Subcutaneous abdominal adipose tissue (tissue), 5 donors: ENCODE data around the gene DAPK2.

ENCODE experiments used
- H3K27ac ChIP-seq: one replicate; pipeline ENCODE4 v1.7.0; 2013; ENCODE audit warnings: low read depth, mild to moderate bottlenecking, inconsistent platforms, low read length, moderate library complexity
- H3K27me3 ChIP-seq, 5 donors: one replicate each; pipeline ENCODE4 v1.7.0; 2013; ENCODE audit warnings: low read length in 5 of 5, inconsistent platforms in 1 of 5; ENCODE audit not compliant: control insufficient read depth in 5 of 5, insufficient read depth in 4 of 5
- H3K36me3 ChIP-seq, 5 donors: one replicate each; pipeline ENCODE4 v1.7.0; 2013; ENCODE audit warnings: low read length in 5 of 5; ENCODE audit not compliant: control insufficient read depth in 5 of 5, insufficient read depth in 5 of 5
- H3K4me1 ChIP-seq, 5 donors: one replicate each; pipeline ENCODE4 v1.7.0; 2013; ENCODE audit warnings: low read length in 5 of 5, mild to moderate bottlenecking in 3 of 5, moderate library complexity in 1 of 5; ENCODE audit not compliant: control insufficient read depth in 5 of 5, insufficient read depth in 5 of 5
- H3K4me3 ChIP-seq, 5 donors: one replicate each; pipeline ENCODE4 v1.7.0; 2013; ENCODE audit warnings: low read length in 5 of 5, low read depth in 1 of 5
- H3K9ac ChIP-seq, 5 donors: one replicate each; pipeline ENCODE4 v1.7.0; 2013; ENCODE audit warnings: low read length in 5 of 5, mild to moderate bottlenecking in 4 of 5, moderate library complexity in 3 of 5
- H3K9me3 ChIP-seq, 5 donors: one replicate each; pipeline ENCODE4 v1.7.0; 2013; ENCODE audit warnings: low read length in 5 of 5; ENCODE audit not compliant: control insufficient read depth in 5 of 5
- donor health status: healthy.
- donor health status: healthy.
- donor health status: healthy.
- donor health status: healthy.
- donor health status: healthy.

The DAPK2 gene

DNA sequence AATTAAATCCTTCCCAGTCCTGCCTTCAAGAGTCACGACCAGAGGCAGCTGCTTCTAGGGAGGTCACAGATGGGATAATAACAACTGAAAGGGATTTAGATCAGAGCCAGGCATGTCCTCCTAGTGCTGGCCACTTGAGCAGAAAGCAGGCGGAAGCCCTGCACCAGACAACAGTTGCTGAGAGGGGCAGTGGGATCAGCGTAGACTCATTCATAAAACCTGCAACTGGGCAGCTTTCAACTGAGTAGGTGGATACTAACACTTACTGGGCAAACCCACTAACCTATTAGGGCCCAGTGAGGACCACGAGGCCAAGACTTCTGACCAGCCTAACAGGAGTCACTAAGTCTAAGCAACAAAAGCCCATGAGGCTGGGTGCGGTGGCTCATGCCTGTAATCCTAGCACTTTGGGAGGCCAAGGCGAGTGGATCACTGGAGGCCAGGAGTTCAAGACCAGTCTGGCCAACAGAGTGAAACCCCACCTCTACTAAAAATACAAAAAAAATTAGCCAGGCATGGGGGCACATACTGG, 67.0 kb downstream of the DAPK2 start:
- Histone ChIP-seq H3K9ac (no peak overlapping the region), H3K4me3 (no peak overlapping the region), H3K4me1 (peaks cover 0 to 30% (median 27%) of the 10 kb centered on the region in 5 donors), H3K9me3 (no peaks in the 10 kb centered on the region), H3K27ac (no peak overlapping the region), H3K27me3 (no peaks in the 10 kb centered on the region), H3K36me3 (peaks cover 0 to 19% (median 8%) of the 10 kb centered on the region in 5 donors)

DNA sequence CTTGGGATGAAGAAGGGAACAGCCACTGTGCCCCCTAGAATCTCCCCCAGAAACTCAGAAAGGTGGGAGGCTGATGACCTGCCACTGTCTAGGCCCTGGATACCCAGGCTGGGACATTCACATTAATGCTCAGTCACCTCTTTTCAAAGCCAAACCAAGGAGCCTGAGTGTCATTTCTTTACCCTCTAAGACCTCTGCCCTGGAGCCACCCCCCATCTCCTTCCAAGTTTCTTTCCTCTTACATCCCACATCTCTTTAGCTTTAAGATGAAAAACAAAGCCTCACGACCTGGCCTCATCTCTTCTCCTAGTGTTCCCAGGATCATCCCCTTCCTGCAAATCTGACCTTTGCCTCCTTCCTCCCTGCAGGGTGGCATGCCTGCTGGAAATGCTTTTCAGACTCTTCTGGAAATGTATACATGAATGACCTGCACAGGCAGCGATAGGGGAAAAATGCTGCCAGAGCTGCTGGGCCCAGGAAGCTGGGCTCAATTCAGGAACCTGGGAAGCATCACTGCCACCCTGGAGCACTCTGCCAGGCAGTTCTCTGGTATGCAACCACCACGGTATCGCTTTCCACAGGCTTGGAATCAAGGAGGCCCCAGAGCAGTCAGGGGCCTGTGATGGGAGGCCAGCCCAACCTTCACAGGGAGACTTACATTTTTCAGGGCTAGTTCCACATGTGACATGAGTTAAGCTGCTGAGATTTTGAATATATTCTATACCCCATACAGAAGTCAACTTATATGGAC, 67.6 kb downstream of the DAPK2 start:
- no peak overlapping the region for H3K27ac ChIP-seq
- H3K4me1 ChIP-seq, result peaks cover 0 to 30% (median 26%) of the 10 kb centered on the region in 5 donors
- H3K4me3 ChIP-seq, result no peak overlapping the region
- peak overlapping the region in 1 of 5 donors; percentile 38 for H3K9ac ChIP-seq
- peaks cover 0 to 19% (median 8%) of the 10 kb centered on the region in 5 donors for H3K36me3 ChIP-seq
- no peaks in the 10 kb centered on the region for H3K9me3 ChIP-seq
- no peaks in the 10 kb centered on the region for H3K27me3 ChIP-seq

DNA sequence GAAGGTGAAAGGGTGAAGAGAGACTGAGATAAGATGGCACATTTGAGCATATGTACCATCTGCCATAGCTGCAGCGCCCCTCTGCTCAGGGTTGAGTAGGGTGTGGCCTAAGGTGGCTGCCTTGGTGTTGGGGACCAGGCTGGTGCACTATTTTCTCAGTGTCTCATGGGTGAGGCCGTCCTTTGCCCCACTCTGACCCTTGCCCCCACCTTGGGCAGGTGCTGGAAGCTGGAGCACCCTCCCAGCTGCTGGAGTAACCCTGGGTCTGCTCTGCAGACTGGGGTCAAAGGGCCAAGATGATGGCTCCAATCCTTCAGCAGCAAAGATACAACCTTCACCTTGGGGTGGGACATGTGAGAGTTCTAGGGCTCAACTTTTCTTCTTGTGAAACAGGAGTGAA, 69.2 kb downstream of the DAPK2 start:
- Histone ChIP-seq H3K4me3 (no peak overlapping the region), H3K36me3 (peaks cover 0 to 12% (median 8%) of the 10 kb centered on the region in 5 donors), H3K27me3 (no peaks in the 10 kb centered on the region), H3K4me1 (peaks cover 1 to 35% (median 24%) of the 10 kb centered on the region in 5 donors), H3K27ac (no peak overlapping the region), H3K9ac (no peak overlapping the region), H3K9me3 (no peaks in the 10 kb centered on the region)

DNA sequence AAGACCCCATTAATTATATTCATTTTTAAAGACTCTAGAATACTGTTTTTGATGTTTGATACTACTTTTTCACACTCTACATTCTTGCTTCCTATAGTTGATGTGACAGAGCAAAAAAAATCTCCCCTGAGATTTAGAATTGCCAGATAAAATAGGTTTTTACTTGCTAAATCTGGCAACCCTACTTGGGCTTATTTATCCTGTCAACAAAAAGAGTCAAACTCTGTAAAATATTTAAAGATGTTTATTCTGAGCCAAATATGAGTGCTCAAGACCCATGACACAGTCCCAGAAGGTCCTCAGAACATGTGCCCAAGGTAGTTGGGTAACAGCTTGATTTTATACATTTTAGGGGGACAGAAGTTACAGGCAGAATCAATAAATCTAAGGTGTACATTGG, 72.3 kb downstream of the DAPK2 start:
- H3K9me3 ChIP-seq, result no peaks in the 10 kb centered on the region
- peaks cover 4 to 56% (median 45%) of the 10 kb centered on the region in 5 donors for H3K4me1 ChIP-seq
- H3K4me3 ChIP-seq, result no peak overlapping the region
- no peak overlapping the region for H3K9ac ChIP-seq
- peak overlapping the region; percentile 77 for H3K27ac ChIP-seq
- H3K36me3 ChIP-seq, result peaks cover 0 to 13% (median 6%) of the 10 kb centered on the region in 5 donors
- no peaks in the 10 kb centered on the region for H3K27me3 ChIP-seq

DNA sequence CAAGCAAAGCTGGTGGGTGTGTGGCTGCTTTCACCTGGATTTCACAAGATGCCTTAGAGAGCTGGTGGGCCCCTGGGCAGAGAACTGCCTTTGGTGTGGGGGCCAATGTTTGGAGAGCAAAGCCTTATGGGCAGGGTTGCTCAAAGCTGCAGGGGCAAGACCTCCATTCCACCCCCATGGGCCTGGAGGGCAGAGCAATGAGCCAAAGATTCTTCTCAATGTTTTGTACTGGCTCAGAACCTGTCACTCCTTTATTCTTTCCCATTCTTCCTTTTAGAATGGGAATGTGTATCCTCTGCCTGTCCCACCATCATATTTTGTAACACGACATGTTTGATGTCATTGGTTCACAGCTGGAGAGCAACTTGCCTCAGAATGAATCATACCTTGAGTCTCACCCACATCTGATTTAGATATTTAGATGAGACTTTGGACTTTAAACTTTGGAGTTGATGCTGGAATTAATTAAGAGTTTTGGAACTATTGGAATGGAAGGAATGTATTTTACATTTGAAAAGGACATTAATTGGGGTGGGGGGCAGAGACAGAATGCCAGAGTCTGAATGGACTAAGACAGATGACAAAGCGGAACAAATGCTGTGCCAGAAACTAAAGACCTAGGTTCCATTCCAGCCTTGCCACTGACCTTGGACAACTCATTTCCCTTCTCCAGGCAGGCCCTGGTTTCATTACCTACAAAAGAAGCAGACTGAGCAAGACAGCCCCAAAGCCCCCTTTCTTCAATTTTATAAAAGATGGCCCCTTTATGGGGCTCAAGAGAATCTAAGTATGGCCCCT, 72.9 kb downstream of the DAPK2 start:
- H3K27ac ChIP-seq, result peak overlapping the region; percentile 77

DNA sequence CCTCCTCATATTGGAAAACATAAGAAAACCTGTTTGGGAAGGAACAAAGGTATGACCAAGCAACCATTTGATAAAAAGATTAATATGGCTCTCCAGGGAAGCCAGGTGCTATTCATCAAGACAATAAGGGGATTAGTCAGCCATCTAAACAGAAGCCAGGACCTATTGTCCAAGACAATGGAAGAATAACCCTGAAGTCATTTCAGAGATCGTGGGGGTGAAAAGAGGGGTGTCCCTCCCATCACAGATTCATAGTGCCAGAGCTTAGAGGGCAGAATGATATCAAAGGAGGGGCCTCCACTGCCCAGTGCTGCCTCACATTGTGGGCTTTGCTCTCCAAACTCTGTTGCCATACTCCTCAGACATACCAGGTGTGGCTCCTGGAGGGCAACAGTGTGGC, 73.5 kb downstream of the DAPK2 start:
- Histone ChIP-seq H3K9ac (no peak overlapping the region), H3K4me1 (peaks cover 4 to 52% (median 48%) of the 10 kb centered on the region in 5 donors), H3K4me3 (no peak overlapping the region), H3K36me3 (peaks cover 0 to 16% (median 10%) of the 10 kb centered on the region in 5 donors), H3K27ac (peak overlapping the region; percentile 77), H3K27me3 (no peaks in the 10 kb centered on the region), H3K9me3 (no peaks in the 10 kb centered on the region)

More for the DNA sequence above, 72.9 kb downstream of the DAPK2 start:
- H3K4me3 ChIP-seq, result no peak overlapping the region
- H3K4me1 ChIP-seq, result peaks cover 4 to 50% (median 45%) of the 10 kb centered on the region in 5 donors
- peaks cover 0 to 16% (median 10%) of the 10 kb centered on the region in 5 donors for H3K36me3 ChIP-seq
- H3K27me3 ChIP-seq, result no peaks in the 10 kb centered on the region
- no peaks in the 10 kb centered on the region for H3K9me3 ChIP-seq
- no peak overlapping the region for H3K9ac ChIP-seq

DNA sequence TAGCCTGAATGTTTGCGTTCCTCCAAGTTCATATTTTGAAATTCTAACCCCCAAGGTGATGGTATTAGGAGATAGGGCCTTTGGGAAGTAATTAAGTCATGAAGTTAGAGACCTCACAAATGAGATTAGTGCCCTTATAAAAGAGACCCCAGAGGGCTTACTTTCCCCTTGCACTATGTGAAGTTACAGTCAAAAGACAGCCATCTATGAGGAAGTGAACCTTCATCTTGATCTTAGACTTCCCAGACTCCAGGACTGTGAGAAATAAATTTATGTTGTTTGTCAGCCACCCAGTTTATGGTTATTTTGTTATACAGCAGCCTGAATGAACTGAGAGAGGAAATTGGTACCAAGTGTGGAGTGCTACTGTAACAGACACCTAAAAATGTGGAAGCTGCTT, 74.4 kb downstream of the DAPK2 start:
- no peak overlapping the region for H3K9ac ChIP-seq
- H3K9me3 ChIP-seq, result no peaks in the 10 kb centered on the region
- H3K27ac ChIP-seq, result peak overlapping the region; percentile 71
- peaks cover 0 to 11% (median 7%) of the 10 kb centered on the region in 5 donors for H3K36me3 ChIP-seq
- no peaks in the 10 kb centered on the region for H3K27me3 ChIP-seq
- no peak overlapping the region for H3K4me3 ChIP-seq
- H3K4me1 ChIP-seq, result peaks cover 4 to 52% (median 48%) of the 10 kb centered on the region in 5 donors

DNA sequence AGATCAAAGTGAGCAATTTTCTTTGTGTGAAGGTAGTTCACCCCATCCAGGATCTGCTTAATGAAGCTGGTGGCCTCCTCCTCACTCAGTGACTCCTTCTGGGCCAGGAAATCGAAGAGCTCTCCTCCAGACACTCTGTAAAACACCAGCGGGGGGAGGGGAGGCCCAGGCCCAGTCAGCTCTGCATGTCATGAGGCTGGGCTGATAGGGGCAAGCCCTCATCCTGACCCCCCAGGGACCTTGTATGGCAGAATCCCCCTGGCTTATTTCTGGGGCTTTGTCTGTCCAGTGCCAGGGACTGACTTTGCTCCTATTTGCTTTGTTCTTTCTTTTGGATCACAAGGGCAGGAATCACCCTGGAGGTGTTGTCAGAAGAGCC, 74.9 kb downstream of the DAPK2 start:
- Histone ChIP-seq H3K9ac (no peak overlapping the region), H3K4me3 (no peak overlapping the region), H3K36me3 (peaks cover 0 to 13% (median 9%) of the 10 kb centered on the region in 5 donors), H3K27ac (peak overlapping the region; percentile 71), H3K9me3 (no peaks in the 10 kb centered on the region), H3K27me3 (no peaks in the 10 kb centered on the region), H3K4me1 (peaks cover 4 to 52% (median 48%) of the 10 kb centered on the region in 5 donors)

DNA sequence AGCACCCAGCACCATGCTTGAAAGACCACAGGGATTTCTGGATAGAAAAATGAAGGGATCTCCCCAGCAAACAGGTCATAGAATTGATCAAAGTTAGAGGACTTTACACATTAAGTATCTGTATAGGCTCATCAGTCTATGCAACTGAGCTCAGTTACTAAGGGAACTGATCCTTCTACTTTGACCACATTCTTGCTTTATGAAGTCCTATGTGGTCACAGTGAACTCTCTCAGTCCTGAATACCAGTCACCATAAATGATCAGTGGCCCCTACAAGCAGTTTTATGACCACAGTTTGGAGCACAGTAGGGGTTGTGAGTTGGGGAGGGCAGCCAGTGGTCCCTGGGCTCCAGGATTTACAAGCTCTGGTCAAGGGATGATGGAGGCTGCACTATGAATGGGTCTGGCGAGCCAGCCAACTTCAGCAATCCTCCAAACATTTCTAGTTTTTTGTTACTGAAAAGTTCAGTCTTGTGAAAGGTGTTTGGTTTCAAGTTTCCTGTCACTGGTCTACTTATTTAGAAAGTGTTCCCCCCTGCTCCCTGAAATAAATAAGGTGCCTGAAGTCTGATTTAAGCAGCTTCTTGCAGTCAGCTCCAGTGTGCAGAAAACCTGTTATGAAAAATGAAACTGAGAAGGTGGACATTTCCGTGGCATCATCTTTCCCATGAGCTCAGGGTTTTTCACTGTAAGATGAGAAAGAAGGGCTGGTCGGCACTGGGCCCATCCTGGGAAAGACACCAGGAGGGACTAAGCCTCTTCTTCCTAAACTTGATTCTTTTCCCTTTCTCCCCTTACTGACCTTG, 75.5 kb downstream of the DAPK2 start:
- Histone ChIP-seq H3K27ac (peak overlapping the region; percentile 71), H3K9me3 (no peaks in the 10 kb centered on the region), H3K27me3 (no peaks in the 10 kb centered on the region), H3K4me1 (peaks cover 4 to 52% (median 48%) of the 10 kb centered on the region in 5 donors), H3K36me3 (peaks cover 0 to 19% (median 15%) of the 10 kb centered on the region in 5 donors), H3K4me3 (no peak overlapping the region), H3K9ac (no peak overlapping the region)
